Sigmoid colon (tissue), 4 donors: Measurements from ENCODE around the gene RDX.

ENCODE experiments used
- CTCF ChIP-seq, 4 experiments: fragments of 450-650 bp in 3 of 4; fragments of 200-600 bp in 1 of 4; IDR thresholded peaks; one replicate each; pipeline ENCODE4 v1.5.1; 2016 to 2019; ENCODE audit warnings: antibody characterized with exemption in 4 of 4, mild to moderate bottlenecking in 3 of 4, moderate library complexity in 2 of 4
- EP300 ChIP-seq, 4 donors: sonication (generic); formaldehyde crosslinking; IDR thresholded peaks; one replicate each; pipeline ENCODE4 v1.6.1; 2017; ENCODE audit warnings: antibody characterized with exemption in 4 of 4
- POLR2A ChIP-seq, 2 donors: fragments of 450-650 bp; IDR thresholded peaks; one replicate each; pipeline ENCODE4 v1.6.1; 2016; ENCODE audit warnings: antibody characterized with exemption in 2 of 2, mild to moderate bottlenecking in 2 of 2, moderate library complexity in 2 of 2
- POLR2AphosphoS5 ChIP-seq, 4 donors: sonication (generic); formaldehyde crosslinking; IDR thresholded peaks; one replicate each; pipeline ENCODE4 v1.6.1; 2017; ENCODE audit warnings: antibody characterized with exemption in 4 of 4

DNA sequence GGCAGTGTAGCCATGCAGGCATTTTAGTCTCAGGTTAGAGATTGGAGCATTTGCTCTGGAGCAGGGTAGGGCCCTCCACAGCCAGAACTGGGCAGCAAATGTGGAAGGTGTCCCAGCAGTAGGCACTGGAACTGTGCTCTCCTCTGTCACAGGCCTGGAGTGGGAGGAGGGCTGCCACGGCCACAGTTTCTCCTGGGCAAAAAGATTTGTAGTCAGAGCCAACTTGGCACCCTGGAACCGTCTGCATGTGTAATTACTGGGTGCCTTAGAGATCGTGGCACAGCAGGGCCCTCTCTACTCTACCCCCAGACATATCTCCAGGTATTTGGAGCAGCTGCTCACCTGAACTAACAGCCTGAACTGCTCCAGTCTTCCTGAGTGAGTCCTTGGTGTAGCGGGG lies 109.5 kb downstream of the RDX start:
- TF ChIP-seq CTCF (IDR thresholded peaks at IDR 0.05): no peak
- no peak for TF ChIP-seq POLR2A (IDR thresholded peaks at IDR 0.05)
- TF ChIP-seq EP300 (IDR thresholded peaks at IDR 0.05): no peak
- no peak for TF ChIP-seq POLR2AphosphoS5 (IDR thresholded peaks at IDR 0.05)
